NB4 (cell line): Measurements from ENCODE around the gene GABRG3.

Experiments used
- DNase-seq: peaks from one replicate; pipeline ENCODE4 v3.0.0; 2010; ENCODE audit warnings: low read depth
- H3K4me3 ChIP-seq: one replicate; pipeline ENCODE4 v1.5.1; 2011; ENCODE audit warnings: mild to moderate bottlenecking, low read depth, low read length, moderate library complexity
- CTCF ChIP-seq: IDR thresholded peaks from one replicate; pipeline ENCODE4 v1.5.1; 2012; ENCODE audit warnings: low read depth, low read length
- MYC ChIP-seq: IDR thresholded peaks from 2 replicates; pipeline ENCODE4 v1.6.1; 2011; ENCODE audit warnings: low read depth, low read length
- POLR2A ChIP-seq: IDR thresholded peaks from 2 replicates; pipeline ENCODE4 v1.6.1; 2011; ENCODE audit warnings: mild to moderate bottlenecking; ENCODE audit not compliant: insufficient read length; ENCODE audit errors: extremely low read depth
- TF ChIP-seq, protein P1 (sequence below): IDR thresholded peaks from 2 replicates; pipeline ENCODE4 v1.6.1; 2011; ENCODE audit warnings: low read depth, low read length

The GABRG3 gene

DNA sequence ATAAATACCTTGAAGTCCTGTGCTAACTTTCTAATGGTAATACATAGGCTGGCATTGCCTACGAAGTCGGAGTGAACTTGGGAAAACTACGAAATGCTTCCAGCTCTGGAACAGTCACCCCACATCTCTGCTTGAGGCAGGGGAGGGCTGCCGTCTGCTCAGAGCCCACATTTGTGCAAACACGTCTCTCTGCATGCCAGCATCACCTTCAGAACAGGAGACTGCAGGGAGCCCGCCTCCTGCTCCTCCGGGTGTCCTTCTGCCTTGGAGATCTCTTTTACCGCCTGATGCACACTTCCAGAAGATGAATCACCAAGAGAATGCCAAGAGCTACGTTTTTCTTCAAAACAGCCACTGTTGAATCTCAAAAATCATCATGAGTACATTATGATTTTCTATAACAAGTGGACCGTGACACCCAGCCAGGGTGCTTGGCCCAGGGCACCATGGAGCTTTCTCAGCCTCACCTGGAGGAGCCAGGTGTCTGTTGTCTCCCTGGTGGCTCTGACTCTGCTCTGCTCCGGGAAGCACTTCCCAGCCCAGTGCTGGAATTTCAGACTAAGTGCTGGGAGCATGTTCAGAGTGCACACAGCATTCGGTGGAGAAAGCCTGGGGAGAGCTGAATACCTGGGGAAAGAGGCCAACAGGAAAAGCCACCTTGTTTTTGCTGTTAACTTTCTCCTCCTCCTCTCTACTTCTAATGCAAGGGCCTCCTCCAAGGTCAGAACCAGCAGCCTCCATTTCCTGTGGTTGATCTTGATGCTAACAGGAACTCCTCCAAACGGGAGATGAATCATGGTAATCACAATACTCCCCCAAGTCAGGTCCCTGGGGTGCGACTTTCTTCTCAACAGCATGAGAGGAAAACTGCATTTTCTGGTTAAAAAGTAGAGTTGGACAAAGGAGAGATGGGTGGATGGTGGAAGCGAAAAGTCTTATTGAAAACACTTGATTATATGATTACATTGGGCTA is 467.7 kb downstream of the GABRG3 start:
- H3K4me3 ChIP-seq: no peak overlapping the region
- peak; percentile 57 for DNase-seq
- TF ChIP-seq, protein P1, sequence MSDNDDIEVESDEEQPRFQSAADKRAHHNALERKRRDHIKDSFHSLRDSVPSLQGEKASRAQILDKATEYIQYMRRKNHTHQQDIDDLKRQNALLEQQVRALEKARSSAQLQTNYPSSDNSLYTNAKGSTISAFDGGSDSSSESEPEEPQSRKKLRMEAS: no peak
- TF ChIP-seq CTCF: no peak
- no peak for TF ChIP-seq MYC
- TF ChIP-seq POLR2A: no peak

- H3K4me3 ChIP-seq: no peak overlapping the region
- TF ChIP-seq MYC: no peak
- TF ChIP-seq, protein P1: no peak
- TF ChIP-seq POLR2A: no peak
- no peak for TF ChIP-seq CTCF
Measured at GRCh38 chr15:27441120-27441519, 470.1 kb downstream of the GABRG3 start.

GRCh38 chr15:27448234-27448633 is 477.3 kb downstream of the GABRG3 start:
- TF ChIP-seq CTCF (no peak), MYC (no peak), POLR2A (no peak)
- TF ChIP-seq, protein P1: no peak
- H3K4me3 ChIP-seq: no peak overlapping the region

More at GRCh38 chr15:27441120-27441519, 470.1 kb downstream of the GABRG3 start:
- DNase-seq: no peak

DNA sequence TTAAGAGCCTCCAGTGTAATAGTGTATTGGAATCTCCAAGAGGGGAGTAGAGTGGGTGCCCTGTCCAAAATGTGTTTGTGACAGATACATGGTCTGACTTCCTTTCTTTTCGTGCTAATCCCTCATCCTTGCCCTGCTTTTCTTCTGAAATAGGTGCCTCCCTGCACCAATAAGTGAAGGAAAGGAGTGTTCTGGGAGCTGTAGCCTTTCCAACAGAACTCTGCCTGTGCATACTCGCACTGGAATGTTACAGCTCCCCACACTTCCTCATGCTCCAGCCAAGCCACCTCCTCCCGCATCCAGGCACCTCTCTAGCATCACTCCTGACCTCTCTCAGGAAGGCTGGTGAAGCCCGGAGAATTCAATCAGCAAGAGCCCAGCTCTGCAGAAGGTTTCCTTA is 478.0 kb downstream of the GABRG3 start:
- no peak for DNase-seq
- H3K4me3 ChIP-seq: no peak overlapping the region
- TF ChIP-seq, protein P1: no peak
- TF ChIP-seq CTCF: no peak
- no peak for TF ChIP-seq POLR2A
- TF ChIP-seq MYC: no peak

More at GRCh38 chr15:27448234-27448633, 477.3 kb downstream of the GABRG3 start:
- DNase-seq: no peak

GRCh38 chr15:27449941-27450340 is 479.0 kb downstream of the GABRG3 start:
- TF ChIP-seq POLR2A (no peak), CTCF (no peak), MYC (no peak)
- TF ChIP-seq, protein P1: no peak
- DNase-seq: no peak
- H3K4me3 ChIP-seq: no peak overlapping the region
